SK-N-SH treated with all-trans-retinoic acid at 6 μM for 48 hours (cell line): ENCODE data around the gene MACROD1.
"Not testable (repeated sequence)": the region's sequence is repeated elsewhere in the genome, so short reads cannot be mapped to it uniquely, and the experiment has no call there.

Source experiments
- ATAC-seq: fragments of 200-7000 bp; cut with Tn5 transposase; 3 replicates; pipeline ENCODE4 v1.9.1; 2020; ENCODE audit warnings: mild to moderate bottlenecking, moderate library complexity
- ARNTL ChIP-seq: fragments of 450-650 bp; formaldehyde crosslinking; IDR thresholded peaks from 2 replicates; pipeline ENCODE4 v1.5.0; 2020; ENCODE audit warnings: low read depth, mild to moderate bottlenecking, moderate library complexity, borderline replicate concordance
- BACH2 ChIP-seq: fragments of 250-450 bp; sonication (Bioruptor Pico); IDR thresholded peaks from 2 replicates; pipeline ENCODE4 v1.9.0; 2021; ENCODE audit warnings: mild to moderate bottlenecking, borderline replicate concordance
- CSDC2 ChIP-seq: fragments of 250-450 bp; sonication (Bioruptor Pico); IDR thresholded peaks from 2 replicates; pipeline ENCODE4 v1.5.0; 2020; ENCODE audit warnings: mild to moderate bottlenecking, moderate library complexity
- GLIS3 ChIP-seq: fragments of 250-450 bp; sonication (Bioruptor Pico); IDR thresholded peaks from 2 replicates; pipeline ENCODE4 v1.5.0; 2020; ENCODE audit warnings: mild to moderate bottlenecking, moderate library complexity
- ISL1 ChIP-seq: fragments of 250-450 bp; sonication (Bioruptor Pico); IDR thresholded peaks from 2 replicates; pipeline ENCODE4 v2.1.2; 2022; ENCODE audit warnings: mild to moderate bottlenecking, moderate library complexity
- PPARA ChIP-seq: fragments of 250-450 bp; sonication (Bioruptor Pico); IDR thresholded peaks from 2 replicates; pipeline ENCODE4 v1.5.0; 2020; ENCODE audit warnings: mild to moderate bottlenecking, borderline replicate concordance
- RARB ChIP-seq: fragments of 250-450 bp; sonication (Bioruptor Pico); IDR thresholded peaks from 2 replicates; pipeline ENCODE4 v1.8.0; 2021; ENCODE audit warnings: mild to moderate bottlenecking, moderate library complexity
- SNAI2 ChIP-seq: fragments of 250-450 bp; sonication (Bioruptor Pico); IDR thresholded peaks from 2 replicates; pipeline ENCODE4 v1.5.0; 2020; ENCODE audit warnings: mild to moderate bottlenecking, moderate library complexity
- TCF4 ChIP-seq: fragments of 250-450 bp; sonication (Bioruptor Pico); IDR thresholded peaks from 2 replicates; pipeline ENCODE4 v1.8.0; 2021; ENCODE audit warnings: mild to moderate bottlenecking, moderate library complexity, borderline replicate concordance
- ZC3H10 ChIP-seq: fragments of 250-450 bp; sonication (Bioruptor Pico); IDR thresholded peaks from 2 replicates; pipeline ENCODE4 v1.5.1; 2021; ENCODE audit warnings: mild to moderate bottlenecking, moderate library complexity
- ZFP3 ChIP-seq: fragments of 250-450 bp; sonication (Bioruptor Pico); IDR thresholded peaks from 2 replicates; pipeline ENCODE4 v1.5.0; 2020; ENCODE audit warnings: mild to moderate bottlenecking, moderate library complexity
- ZFP30 ChIP-seq: fragments of 450-650 bp; formaldehyde crosslinking; IDR thresholded peaks from 2 replicates; pipeline ENCODE4 v1.5.0; 2022; ENCODE audit warnings: mild to moderate bottlenecking, moderate library complexity
- ZNF565 ChIP-seq: fragments of 450-650 bp; formaldehyde crosslinking; conservative IDR thresholded peaks from 2 replicates; pipeline ENCODE4 v1.5.0; 2020; ENCODE audit warnings: low read depth, mild to moderate bottlenecking, moderate library complexity
- ZNF70 ChIP-seq: fragments of 450-650 bp; formaldehyde crosslinking; IDR thresholded peaks from 2 replicates; pipeline ENCODE4 v1.5.0; 2020; ENCODE audit warnings: mild to moderate bottlenecking, moderate library complexity
- ZNF8 ChIP-seq: fragments of 450-650 bp; formaldehyde crosslinking; IDR thresholded peaks from 2 replicates; pipeline ENCODE4 v1.5.0; 2020; ENCODE audit warnings: mild to moderate bottlenecking, moderate library complexity
- TF ChIP-seq, protein P1 (sequence below): fragments of 250-450 bp; sonication (Bioruptor Pico); IDR thresholded peaks from 2 replicates; pipeline ENCODE4 v1.5.1; 2021; ENCODE audit warnings: mild to moderate bottlenecking, moderate library complexity
- TF ChIP-seq, protein P2 (sequence below): fragments of 250-450 bp; sonication (Bioruptor Pico); IDR thresholded peaks from 2 replicates; pipeline ENCODE4 v1.8.0; 2020; ENCODE audit warnings: mild to moderate bottlenecking, moderate library complexity, borderline replicate concordance
- TF ChIP-seq, protein P3 (sequence below): fragments of 250-450 bp; sonication (Bioruptor Pico); IDR thresholded peaks from 2 replicates; pipeline ENCODE4 v1.5.1; 2020; ENCODE audit warnings: low read depth, mild to moderate bottlenecking, moderate library complexity
- TF ChIP-seq, protein P4 (sequence below): fragments of 250-450 bp; sonication (Bioruptor Pico); IDR thresholded peaks from 2 replicates; pipeline ENCODE4 v1.8.0; 2021; ENCODE audit warnings: low read depth, mild to moderate bottlenecking, moderate library complexity, borderline replicate concordance

The MACROD1 gene

DNA sequence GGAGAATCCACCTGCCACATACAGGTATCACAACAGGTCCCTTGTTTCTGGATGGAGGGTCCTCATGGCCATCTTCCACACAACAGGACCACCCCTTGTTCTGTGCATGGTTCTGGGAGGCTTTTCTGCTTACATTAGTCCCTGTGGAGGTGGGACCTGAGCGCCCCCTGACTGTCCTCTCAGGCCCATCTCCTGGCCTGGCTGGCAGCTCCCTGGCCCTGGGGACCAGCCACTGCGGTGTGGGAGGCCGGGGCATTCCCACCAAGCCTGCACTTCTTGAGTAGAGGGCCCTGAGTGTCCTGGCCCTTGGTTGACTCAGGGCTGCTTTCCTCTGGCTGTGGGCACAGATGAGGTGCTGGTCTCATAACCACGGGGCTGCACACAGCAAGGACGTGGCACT is 186.5 kb downstream of the MACROD1 start:
- TF ChIP-seq ZNF565 (CRISPR knock-in tag) (no peak), ARNTL (no peak), PPARA (CRISPR knock-in tag) (no peak), GLIS3 (no peak), SNAI2 (CRISPR knock-in tag) (no peak), TCF4 (no peak), RARB (CRISPR knock-in tag) (no peak), ZFP3 (CRISPR knock-in tag) (no peak), ZFP30 (CRISPR knock-in tag) (no peak)
- TF ChIP-seq, protein P1, sequence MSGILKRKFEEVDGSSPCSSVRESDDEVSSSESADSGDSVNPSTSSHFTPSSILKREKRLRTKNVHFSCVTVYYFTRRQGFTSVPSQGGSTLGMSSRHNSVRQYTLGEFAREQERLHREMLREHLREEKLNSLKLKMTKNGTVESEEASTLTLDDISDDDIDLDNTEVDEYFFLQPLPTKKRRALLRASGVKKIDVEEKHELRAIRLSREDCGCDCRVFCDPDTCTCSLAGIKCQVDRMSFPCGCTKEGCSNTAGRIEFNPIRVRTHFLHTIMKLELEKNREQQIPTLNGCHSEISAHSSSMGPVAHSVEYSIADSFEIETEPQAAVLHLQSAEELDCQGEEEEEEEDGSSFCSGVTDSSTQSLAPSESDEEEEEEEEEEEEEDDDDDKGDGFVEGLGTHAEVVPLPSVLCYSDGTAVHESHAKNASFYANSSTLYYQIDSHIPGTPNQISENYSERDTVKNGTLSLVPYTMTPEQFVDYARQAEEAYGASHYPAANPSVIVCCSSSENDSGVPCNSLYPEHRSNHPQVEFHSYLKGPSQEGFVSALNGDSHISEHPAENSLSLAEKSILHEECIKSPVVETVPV (CRISPR knock-in tag), result no peak
- TF ChIP-seq, protein P2, sequence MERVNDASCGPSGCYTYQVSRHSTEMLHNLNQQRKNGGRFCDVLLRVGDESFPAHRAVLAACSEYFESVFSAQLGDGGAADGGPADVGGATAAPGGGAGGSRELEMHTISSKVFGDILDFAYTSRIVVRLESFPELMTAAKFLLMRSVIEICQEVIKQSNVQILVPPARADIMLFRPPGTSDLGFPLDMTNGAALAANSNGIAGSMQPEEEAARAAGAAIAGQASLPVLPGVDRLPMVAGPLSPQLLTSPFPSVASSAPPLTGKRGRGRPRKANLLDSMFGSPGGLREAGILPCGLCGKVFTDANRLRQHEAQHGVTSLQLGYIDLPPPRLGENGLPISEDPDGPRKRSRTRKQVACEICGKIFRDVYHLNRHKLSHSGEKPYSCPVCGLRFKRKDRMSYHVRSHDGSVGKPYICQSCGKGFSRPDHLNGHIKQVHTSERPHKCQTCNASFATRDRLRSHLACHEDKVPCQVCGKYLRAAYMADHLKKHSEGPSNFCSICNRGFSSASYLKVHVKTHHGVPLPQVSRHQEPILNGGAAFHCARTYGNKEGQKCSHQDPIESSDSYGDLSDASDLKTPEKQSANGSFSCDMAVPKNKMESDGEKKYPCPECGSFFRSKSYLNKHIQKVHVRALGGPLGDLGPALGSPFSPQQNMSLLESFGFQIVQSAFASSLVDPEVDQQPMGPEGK (CRISPR knock-in tag), result no peak
- TF ChIP-seq, protein P3, sequence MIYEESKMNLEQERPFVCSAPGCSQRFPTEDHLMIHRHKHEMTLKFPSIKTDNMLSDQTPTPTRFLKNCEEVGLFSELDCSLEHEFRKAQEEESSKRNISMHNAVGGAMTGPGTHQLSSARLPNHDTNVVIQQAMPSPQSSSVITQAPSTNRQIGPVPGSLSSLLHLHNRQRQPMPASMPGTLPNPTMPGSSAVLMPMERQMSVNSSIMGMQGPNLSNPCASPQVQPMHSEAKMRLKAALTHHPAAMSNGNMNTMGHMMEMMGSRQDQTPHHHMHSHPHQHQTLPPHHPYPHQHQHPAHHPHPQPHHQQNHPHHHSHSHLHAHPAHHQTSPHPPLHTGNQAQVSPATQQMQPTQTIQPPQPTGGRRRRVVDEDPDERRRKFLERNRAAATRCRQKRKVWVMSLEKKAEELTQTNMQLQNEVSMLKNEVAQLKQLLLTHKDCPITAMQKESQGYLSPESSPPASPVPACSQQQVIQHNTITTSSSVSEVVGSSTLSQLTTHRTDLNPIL (CRISPR knock-in tag), result no peak
- ATAC-seq, result no peak

DNA sequence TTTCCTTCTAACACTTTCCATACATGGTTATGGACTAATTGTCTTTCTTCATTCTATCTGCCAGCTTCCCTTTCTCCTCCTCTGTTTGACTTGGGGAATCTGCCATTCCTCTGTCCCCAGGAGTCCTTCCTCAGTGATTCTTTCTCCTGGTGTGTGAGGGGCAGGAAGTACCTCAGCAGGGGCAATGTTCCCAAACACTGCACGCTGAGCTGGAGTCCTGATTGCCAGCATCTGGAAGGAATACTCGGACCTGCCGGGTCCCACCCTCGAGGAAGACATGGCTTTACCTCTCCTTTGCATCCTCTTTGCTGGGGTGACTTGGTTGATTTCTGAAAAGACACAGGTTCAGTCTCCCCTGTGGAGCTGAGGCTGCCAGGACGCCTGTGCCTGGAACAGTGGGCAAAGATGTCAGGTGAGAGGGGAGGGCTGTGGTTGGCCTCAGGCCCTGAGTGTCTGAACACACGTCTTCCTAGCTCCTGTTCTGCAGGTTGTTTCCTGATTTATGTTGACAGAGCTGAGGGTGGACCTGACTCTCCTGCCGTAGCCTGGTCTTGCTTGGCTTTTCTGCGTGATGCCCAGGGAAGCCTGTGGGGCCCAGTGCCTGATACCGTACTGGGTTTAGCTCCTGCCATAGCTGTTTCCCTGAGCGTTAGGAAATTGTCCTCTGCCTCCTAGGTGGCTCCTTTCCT is 187.2 kb downstream of the MACROD1 start:
- ATAC-seq, result no peak
- no peak for TF ChIP-seq PPARA (CRISPR knock-in tag)

DNA sequence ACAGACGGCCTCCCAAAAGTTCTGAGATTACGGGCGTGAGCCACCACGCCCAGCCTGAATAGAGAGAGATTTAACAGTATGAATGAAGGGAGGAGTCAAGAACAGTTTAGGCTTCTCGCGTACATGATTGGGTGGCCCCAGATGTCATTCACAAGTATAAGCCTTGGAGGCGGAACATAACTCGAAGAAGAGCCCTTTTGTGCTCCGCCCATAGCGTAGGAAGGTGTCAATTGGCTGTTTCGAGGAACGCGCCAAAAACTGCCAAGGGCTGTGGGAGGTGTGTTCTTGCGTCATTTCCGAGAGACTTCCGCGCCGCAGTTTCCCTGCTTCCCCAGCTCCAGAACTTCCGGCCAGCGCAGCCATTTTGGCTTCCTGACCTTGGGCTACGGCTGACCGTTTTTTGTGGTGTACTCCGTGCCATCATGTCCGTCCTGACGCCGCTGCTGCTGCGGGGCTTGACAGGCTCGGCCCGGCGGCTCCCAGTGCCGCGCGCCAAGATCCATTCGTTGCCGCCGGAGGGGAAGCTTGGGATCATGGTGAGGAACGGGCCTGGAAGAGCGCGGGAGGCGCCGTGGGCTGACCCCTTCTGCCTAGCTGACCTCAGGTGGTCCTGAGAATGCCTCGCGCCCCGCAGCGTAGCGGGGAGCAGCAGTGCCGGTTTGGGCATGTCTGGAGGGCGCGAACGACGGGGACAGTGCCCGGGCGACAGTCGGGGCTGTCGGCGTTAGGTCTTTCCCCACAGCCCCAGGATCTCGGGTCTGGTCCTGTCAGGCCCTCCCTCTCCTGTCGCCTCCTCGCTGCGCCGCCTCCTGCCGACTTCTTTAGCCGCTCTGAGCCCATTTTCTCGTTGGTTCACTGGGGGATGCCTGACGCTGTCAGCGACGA is 191.4 kb downstream of the MACROD1 start, which contains the start of gene COX8A:
TSS of gene COX8A (plus strand) at position 362 of the 885 bp plus-strand sequence. CDS start at position 423, 61 bp downstream.
- TF ChIP-seq, protein P4, sequence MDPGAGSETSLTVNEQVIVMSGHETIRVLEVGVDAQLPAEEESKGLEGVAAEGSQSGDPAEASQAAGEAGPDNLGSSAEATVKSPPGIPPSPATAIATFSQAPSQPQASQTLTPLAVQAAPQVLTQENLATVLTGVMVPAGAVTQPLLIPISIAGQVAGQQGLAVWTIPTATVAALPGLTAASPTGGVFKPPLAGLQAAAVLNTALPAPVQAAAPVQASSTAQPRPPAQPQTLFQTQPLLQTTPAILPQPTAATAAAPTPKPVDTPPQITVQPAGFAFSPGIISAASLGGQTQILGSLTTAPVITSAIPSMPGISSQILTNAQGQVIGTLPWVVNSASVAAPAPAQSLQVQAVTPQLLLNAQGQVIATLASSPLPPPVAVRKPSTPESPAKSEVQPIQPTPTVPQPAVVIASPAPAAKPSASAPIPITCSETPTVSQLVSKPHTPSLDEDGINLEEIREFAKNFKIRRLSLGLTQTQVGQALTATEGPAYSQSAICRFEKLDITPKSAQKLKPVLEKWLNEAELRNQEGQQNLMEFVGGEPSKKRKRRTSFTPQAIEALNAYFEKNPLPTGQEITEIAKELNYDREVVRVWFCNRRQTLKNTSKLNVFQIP (CRISPR knock-in tag), result no peak
- TF ChIP-seq SNAI2 (CRISPR knock-in tag), result no peak
- TF ChIP-seq BACH2 (CRISPR knock-in tag), result no peak
- TF ChIP-seq ZNF70, result no peak
- TF ChIP-seq ISL1, result no peak
- TF ChIP-seq, protein P2 (CRISPR knock-in tag), result no peak
- TF ChIP-seq ZNF8 (CRISPR knock-in tag), result no peak
- TF ChIP-seq GLIS3, result no peak
- TF ChIP-seq TCF4, result no peak
- TF ChIP-seq PPARA (CRISPR knock-in tag), result no peak
- no peak for TF ChIP-seq ZFP30 (CRISPR knock-in tag)
- TF ChIP-seq CSDC2 (CRISPR knock-in tag), result no peak
- no peak for TF ChIP-seq ARNTL
- TF ChIP-seq ZC3H10 (CRISPR knock-in tag), result no peak
- TF ChIP-seq, protein P3 (CRISPR knock-in tag), result no peak
- TF ChIP-seq, all 23 proteins: peak for 0
- peak; percentile 98 for ATAC-seq

DNA sequence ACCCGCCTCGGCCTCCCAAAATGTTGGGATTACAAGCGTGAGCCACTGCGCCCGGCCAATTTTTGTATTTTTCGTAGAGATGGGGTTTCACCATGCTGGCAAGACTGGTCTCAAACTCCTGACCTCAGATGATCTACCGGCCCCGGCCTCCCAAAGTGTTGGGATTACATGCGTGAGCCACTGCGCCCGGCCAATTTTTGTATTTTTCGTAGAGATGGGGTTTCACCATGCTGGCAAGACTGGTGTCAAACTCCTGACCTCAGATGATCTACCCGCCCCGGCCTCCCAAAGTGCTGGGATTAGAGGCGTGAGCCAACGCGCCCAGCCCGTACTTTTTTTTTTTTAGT is 192.0 kb downstream of the MACROD1 start:
- ATAC-seq, result not testable (repeated sequence)
